ENCODE results near the gene BANP. TPM values are rescaled to one million over a fixed set of nuclear protein-coding genes. Genes with fewer than 3 reads are reported as not detected.

Gene BANP
- total RNA-seq, 1 experiment from 2014 or later, result 34.5 TPM

GRCh38 chr16:87914812-87915211 lies 36.4 kb upstream of the BANP start:
- ATAC-seq, result no peak
- CTCF ChIA-PET, result interaction anchor here (0.6 to 3.5 kb wide), 3 partner anchors 65 to 136 kb away, joined by 3 to 21 read pairs (median 5); no protein-coding TSS in a partner anchor

DNA sequence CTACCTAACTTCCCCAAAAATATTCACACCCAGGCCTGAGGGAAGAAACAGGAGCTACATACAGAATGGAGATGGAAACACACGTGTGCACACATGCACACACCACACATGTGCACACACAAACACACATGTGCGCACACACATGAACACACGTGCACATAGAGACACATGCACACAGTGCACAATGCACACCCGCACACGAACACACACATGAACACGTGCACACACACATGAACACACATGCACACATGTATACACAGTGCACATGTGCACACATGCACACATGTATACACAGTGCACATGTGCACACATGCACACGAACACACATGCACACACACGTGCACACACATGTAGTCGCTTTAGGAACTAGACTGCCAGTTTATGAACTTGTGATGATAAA lies 33.7 kb upstream of the BANP start:
- no peak overlapping the region for H3K27ac Mint-ChIP-seq
- no peaks in the 10 kb centered on the region for H3K27me3 Mint-ChIP-seq (ENCODE audit: low read depth)
- CTCF ChIA-PET, result no interaction called here
- no peaks in the 10 kb centered on the region; the same call in 1 of the 2 replicates for H3K9me3 Mint-ChIP-seq
- no peak for DNase-seq (ENCODE audit: low spot score)
- H3K4me1 Mint-ChIP-seq, result no peaks in the 10 kb centered on the region; the same call in 1 of the 2 replicates
- no peak overlapping the region for H3K4me3 Mint-ChIP-seq
- no peak for ATAC-seq
- POLR2A ChIA-PET, result no interaction called here
- no peaks in the 10 kb centered on the region for H3K36me3 Mint-ChIP-seq
- TF ChIP-seq MXD4 (CRISPR knock-in tag; IDR thresholded peaks at IDR 0.05; ENCODE audit: borderline replicate concordance), result no peak
- no peak for TF ChIP-seq ETV6 (CRISPR knock-in tag; IDR thresholded peaks at IDR 0.05)
- TF ChIP-seq, protein P1, sequence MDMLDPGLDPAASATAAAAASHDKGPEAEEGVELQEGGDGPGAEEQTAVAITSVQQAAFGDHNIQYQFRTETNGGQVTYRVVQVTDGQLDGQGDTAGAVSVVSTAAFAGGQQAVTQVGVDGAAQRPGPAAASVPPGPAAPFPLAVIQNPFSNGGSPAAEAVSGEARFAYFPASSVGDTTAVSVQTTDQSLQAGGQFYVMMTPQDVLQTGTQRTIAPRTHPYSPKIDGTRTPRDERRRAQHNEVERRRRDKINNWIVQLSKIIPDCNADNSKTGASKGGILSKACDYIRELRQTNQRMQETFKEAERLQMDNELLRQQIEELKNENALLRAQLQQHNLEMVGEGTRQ (CRISPR knock-in tag; IDR thresholded peaks at IDR 0.05), result no peak
- TF ChIP-seq, protein P2, sequence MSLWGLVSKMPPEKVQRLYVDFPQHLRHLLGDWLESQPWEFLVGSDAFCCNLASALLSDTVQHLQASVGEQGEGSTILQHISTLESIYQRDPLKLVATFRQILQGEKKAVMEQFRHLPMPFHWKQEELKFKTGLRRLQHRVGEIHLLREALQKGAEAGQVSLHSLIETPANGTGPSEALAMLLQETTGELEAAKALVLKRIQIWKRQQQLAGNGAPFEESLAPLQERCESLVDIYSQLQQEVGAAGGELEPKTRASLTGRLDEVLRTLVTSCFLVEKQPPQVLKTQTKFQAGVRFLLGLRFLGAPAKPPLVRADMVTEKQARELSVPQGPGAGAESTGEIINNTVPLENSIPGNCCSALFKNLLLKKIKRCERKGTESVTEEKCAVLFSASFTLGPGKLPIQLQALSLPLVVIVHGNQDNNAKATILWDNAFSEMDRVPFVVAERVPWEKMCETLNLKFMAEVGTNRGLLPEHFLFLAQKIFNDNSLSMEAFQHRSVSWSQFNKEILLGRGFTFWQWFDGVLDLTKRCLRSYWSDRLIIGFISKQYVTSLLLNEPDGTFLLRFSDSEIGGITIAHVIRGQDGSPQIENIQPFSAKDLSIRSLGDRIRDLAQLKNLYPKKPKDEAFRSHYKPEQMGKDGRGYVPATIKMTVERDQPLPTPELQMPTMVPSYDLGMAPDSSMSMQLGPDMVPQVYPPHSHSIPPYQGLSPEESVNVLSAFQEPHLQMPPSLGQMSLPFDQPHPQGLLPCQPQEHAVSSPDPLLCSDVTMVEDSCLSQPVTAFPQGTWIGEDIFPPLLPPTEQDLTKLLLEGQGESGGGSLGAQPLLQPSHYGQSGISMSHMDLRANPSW (CRISPR knock-in tag; conservative IDR thresholded peaks at IDR 0.05; ENCODE audit: low read depth), result no peak
- no peak for TF ChIP-seq CBFB (CRISPR knock-in tag; IDR thresholded peaks at IDR 0.05; ENCODE audit: low read depth)

More at GRCh38 chr16:87914812-87915211, 36.4 kb upstream of the BANP start:
- Mint-ChIP-seq H3K27ac (no peak overlapping the region), H3K36me3 (no peaks in the 10 kb centered on the region), H3K27me3 (ENCODE audit: low read depth) (no peaks in the 10 kb centered on the region), H3K4me3 (no peak overlapping the region), H3K4me1 (no peaks in the 10 kb centered on the region; the same call in 1 of the 2 replicates), H3K9me3 (no peaks in the 10 kb centered on the region; the same call in 1 of the 2 replicates)
- TF ChIP-seq PREB (CRISPR knock-in tag; IDR thresholded peaks at IDR 0.05; ENCODE audit: borderline replicate concordance), result no peak
- no peak for TF ChIP-seq CREM (CRISPR knock-in tag; IDR thresholded peaks at IDR 0.05)
- TF ChIP-seq, protein P3, sequence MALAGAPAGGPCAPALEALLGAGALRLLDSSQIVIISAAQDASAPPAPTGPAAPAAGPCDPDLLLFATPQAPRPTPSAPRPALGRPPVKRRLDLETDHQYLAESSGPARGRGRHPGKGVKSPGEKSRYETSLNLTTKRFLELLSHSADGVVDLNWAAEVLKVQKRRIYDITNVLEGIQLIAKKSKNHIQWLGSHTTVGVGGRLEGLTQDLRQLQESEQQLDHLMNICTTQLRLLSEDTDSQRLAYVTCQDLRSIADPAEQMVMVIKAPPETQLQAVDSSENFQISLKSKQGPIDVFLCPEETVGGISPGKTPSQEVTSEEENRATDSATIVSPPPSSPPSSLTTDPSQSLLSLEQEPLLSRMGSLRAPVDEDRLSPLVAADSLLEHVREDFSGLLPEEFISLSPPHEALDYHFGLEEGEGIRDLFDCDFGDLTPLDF (CRISPR knock-in tag; IDR thresholded peaks at IDR 0.05), result no peak
- TF ChIP-seq, protein P1 (CRISPR knock-in tag; IDR thresholded peaks at IDR 0.05), result no peak
- no peak for TF ChIP-seq NFYB (CRISPR knock-in tag; conservative IDR thresholded peaks at IDR 0.05; ENCODE audit: low read depth)
- no peak for TF ChIP-seq ZNF138 (CRISPR knock-in tag; conservative IDR thresholded peaks at IDR 0.05)
- TF ChIP-seq MLX (CRISPR knock-in tag; IDR thresholded peaks at IDR 0.05), result no peak
- TF ChIP-seq ZNF317 (CRISPR knock-in tag; IDR thresholded peaks at IDR 0.05; ENCODE audit: borderline replicate concordance, low read depth), result no peak
- TF ChIP-seq, protein P4, sequence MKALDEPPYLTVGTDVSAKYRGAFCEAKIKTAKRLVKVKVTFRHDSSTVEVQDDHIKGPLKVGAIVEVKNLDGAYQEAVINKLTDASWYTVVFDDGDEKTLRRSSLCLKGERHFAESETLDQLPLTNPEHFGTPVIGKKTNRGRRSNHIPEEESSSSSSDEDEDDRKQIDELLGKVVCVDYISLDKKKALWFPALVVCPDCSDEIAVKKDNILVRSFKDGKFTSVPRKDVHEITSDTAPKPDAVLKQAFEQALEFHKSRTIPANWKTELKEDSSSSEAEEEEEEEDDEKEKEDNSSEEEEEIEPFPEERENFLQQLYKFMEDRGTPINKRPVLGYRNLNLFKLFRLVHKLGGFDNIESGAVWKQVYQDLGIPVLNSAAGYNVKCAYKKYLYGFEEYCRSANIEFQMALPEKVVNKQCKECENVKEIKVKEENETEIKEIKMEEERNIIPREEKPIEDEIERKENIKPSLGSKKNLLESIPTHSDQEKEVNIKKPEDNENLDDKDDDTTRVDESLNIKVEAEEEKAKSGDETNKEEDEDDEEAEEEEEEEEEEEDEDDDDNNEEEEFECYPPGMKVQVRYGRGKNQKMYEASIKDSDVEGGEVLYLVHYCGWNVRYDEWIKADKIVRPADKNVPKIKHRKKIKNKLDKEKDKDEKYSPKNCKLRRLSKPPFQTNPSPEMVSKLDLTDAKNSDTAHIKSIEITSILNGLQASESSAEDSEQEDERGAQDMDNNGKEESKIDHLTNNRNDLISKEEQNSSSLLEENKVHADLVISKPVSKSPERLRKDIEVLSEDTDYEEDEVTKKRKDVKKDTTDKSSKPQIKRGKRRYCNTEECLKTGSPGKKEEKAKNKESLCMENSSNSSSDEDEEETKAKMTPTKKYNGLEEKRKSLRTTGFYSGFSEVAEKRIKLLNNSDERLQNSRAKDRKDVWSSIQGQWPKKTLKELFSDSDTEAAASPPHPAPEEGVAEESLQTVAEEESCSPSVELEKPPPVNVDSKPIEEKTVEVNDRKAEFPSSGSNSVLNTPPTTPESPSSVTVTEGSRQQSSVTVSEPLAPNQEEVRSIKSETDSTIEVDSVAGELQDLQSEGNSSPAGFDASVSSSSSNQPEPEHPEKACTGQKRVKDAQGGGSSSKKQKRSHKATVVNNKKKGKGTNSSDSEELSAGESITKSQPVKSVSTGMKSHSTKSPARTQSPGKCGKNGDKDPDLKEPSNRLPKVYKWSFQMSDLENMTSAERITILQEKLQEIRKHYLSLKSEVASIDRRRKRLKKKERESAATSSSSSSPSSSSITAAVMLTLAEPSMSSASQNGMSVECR (CRISPR knock-in tag; IDR thresholded peaks at IDR 0.05; ENCODE audit: borderline replicate concordance), result no peak
- no peak for TF ChIP-seq SMAD3 (CRISPR knock-in tag; IDR thresholded peaks at IDR 0.05; ENCODE audit: borderline replicate concordance)
- POLR2A ChIA-PET, result interaction anchor here (0.7 kb wide), 1 partner anchor 91 kb away, joined by 4 read pairs; no protein-coding TSS in a partner anchor
- no peak for DNase-seq (ENCODE audit: low spot score)

Measured in WTC11 (cell line).